HUES6 (cell line): Measurements from ENCODE around the gene FKBP15.

Experiments
- H3K27ac ChIP-seq: 2 replicates; pipeline ENCODE4 v1.7.0; 2013; ENCODE audit warnings: low read depth, mild to moderate bottlenecking, low read length, inconsistent platforms
- H3K27me3 ChIP-seq: 2 replicates; pipeline ENCODE4 v1.6.1; 2013; ENCODE audit warnings: low read length; ENCODE audit not compliant: control insufficient read depth, insufficient read depth
- H3K36me3 ChIP-seq: 2 replicates; pipeline ENCODE4 v1.6.1; 2013; ENCODE audit warnings: low read length; ENCODE audit not compliant: control insufficient read depth, insufficient read depth
- H3K4me1 ChIP-seq: 2 replicates; pipeline ENCODE4 v1.6.1; 2013; ENCODE audit warnings: low read length; ENCODE audit not compliant: control insufficient read depth, insufficient read depth
- H3K4me3 ChIP-seq: 2 replicates; pipeline ENCODE4 v1.5.1; 2013; ENCODE audit warnings: low read depth, low read length
- H3K9ac ChIP-seq: one replicate; pipeline ENCODE4 v1.6.1; 2013; ENCODE audit warnings: mild to moderate bottlenecking, low read length
- H3K9me3 ChIP-seq: 2 replicates; pipeline ENCODE4 v1.6.1; 2013; ENCODE audit warnings: low read depth, low read length; ENCODE audit not compliant: control insufficient read depth, insufficient read depth

FKBP15 gene

GRCh38 chr9:113183956-113184488, 37.1 kb downstream of the FKBP15 start:
- H3K36me3 ChIP-seq = peaks cover 88% of the 10 kb centered on the region
- no peaks in the 10 kb centered on the region for H3K9me3 ChIP-seq
- no peak overlapping the region for H3K9ac ChIP-seq
- no peak overlapping the region for H3K4me3 ChIP-seq
- H3K27me3 ChIP-seq = no peaks in the 10 kb centered on the region
- H3K4me1 ChIP-seq = no peaks in the 10 kb centered on the region
- H3K27ac ChIP-seq = no peak overlapping the region

DNA sequence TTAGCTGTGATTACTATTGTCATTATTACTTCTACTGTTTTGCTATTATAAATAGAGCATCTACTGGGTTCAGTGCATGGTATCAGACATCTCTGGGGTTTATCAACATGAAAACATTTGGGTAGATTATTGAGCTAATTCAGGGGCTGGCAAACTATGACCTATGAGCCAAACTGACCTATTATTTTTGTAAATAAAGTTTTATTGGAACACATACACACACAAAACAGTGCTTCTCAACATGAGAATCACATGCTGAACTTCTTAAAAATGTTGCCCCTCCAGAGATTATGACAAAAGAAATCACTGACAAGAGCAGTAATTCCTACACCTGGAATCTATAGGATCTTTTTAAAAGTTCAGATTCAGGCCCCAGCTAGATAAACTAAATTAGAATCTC, 39.9 kb downstream of the FKBP15 start:
- H3K27me3 ChIP-seq = no peaks in the 10 kb centered on the region
- H3K9ac ChIP-seq = no peak overlapping the region
- no peaks in the 10 kb centered on the region for H3K4me1 ChIP-seq
- H3K4me3 ChIP-seq = no peak overlapping the region
- H3K27ac ChIP-seq = no peak overlapping the region
- no peaks in the 10 kb centered on the region for H3K9me3 ChIP-seq
- H3K36me3 ChIP-seq = peaks cover 86% of the 10 kb centered on the region

- H3K36me3 ChIP-seq = peaks cover 77% of the 10 kb centered on the region
- no peak overlapping the region for H3K4me3 ChIP-seq
These were observed 41.2 kb downstream of the FKBP15 start for GRCh38 chr9:113179839-113180238.

DNA sequence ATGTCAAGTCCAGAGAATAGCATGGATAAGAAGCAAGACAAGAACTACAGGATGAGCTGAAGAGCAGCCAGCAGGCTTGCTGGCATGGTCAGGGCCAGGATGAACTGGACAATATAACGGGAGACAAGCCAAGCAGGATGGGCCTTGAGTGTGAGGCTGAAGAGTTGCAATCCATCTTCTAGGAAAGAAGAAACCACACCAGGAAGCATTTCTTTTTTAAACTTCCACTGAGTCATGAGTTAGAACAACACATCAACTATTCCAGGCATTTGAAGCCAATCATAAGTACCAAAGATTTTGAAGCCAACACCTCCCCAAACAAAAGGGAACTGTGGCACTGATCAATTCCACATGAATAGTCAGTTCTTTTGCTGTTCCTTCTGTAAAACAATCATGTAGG, 43.0 kb downstream of the FKBP15 start:
- H3K4me1 ChIP-seq = no peaks in the 10 kb centered on the region
- no peak overlapping the region for H3K4me3 ChIP-seq
- H3K9me3 ChIP-seq = no peaks in the 10 kb centered on the region
- H3K36me3 ChIP-seq = peaks cover 74% of the 10 kb centered on the region
- H3K27ac ChIP-seq = no peak overlapping the region
- no peaks in the 10 kb centered on the region for H3K27me3 ChIP-seq
- no peak overlapping the region for H3K9ac ChIP-seq

More at GRCh38 chr9:113179839-113180238, 41.2 kb downstream of the FKBP15 start:
- Histone ChIP-seq H3K4me1 (no peaks in the 10 kb centered on the region), H3K9me3 (no peaks in the 10 kb centered on the region), H3K27ac (no peak overlapping the region), H3K9ac (no peak overlapping the region), H3K27me3 (no peaks in the 10 kb centered on the region)

GRCh38 chr9:113177251-113177650, 43.8 kb downstream of the FKBP15 start:
- no peaks in the 10 kb centered on the region for H3K27me3 ChIP-seq
- H3K9ac ChIP-seq = no peak overlapping the region
- H3K4me3 ChIP-seq = no peak overlapping the region
- no peak overlapping the region for H3K27ac ChIP-seq
- no peaks in the 10 kb centered on the region for H3K4me1 ChIP-seq
- H3K9me3 ChIP-seq = no peaks in the 10 kb centered on the region
- peaks cover 74% of the 10 kb centered on the region for H3K36me3 ChIP-seq

- Histone ChIP-seq H3K9me3 (no peaks in the 10 kb centered on the region), H3K27ac (no peak overlapping the region), H3K4me1 (no peaks in the 10 kb centered on the region), H3K4me3 (no peak overlapping the region), H3K9ac (no peak overlapping the region), H3K36me3 (peaks cover 70% of the 10 kb centered on the region), H3K27me3 (no peaks in the 10 kb centered on the region)
These were observed 44.3 kb downstream of the FKBP15 start for GRCh38 chr9:113176803-113177202.

- Histone ChIP-seq H3K9me3 (no peaks in the 10 kb centered on the region), H3K9ac (no peak overlapping the region), H3K27ac (no peak overlapping the region), H3K4me1 (no peaks in the 10 kb centered on the region), H3K27me3 (no peaks in the 10 kb centered on the region), H3K36me3 (peaks cover 73% of the 10 kb centered on the region), H3K4me3 (no peak overlapping the region)
These were observed 47.7 kb downstream of the FKBP15 start for GRCh38 chr9:113173341-113173740.

DNA sequence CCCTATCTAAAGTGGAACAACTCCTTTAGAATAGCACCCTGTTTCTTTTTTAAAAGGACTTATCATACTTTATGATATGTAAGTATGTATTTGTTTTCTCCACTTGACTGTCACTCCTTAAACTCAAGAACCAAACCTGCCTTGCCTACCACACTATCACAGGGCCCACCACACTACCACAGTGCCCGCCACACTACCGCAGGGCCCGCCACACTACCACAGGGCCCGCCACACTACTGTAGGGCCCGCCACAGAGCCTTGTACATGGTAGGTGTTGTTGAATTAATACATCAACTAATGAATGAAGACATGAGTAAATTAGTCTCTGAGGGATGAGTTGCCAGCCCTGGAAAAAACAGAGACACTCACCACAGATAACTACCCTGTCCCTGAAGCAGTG, 52.3 kb downstream of the FKBP15 start:
- Histone ChIP-seq H3K4me3 (no peak overlapping the region), H3K27ac (no peak overlapping the region), H3K27me3 (no peaks in the 10 kb centered on the region), H3K9me3 (no peaks in the 10 kb centered on the region), H3K4me1 (no peaks in the 10 kb centered on the region), H3K36me3 (peaks cover 88% of the 10 kb centered on the region), H3K9ac (no peak overlapping the region)

GRCh38 chr9:113166039-113166438, 55.0 kb downstream of the FKBP15 start:
- no peaks in the 10 kb centered on the region for H3K27me3 ChIP-seq
- no peak overlapping the region for H3K4me3 ChIP-seq
- peaks cover 8% of the 10 kb centered on the region for H3K4me1 ChIP-seq
- H3K9ac ChIP-seq = no peak overlapping the region
- no peaks in the 10 kb centered on the region for H3K9me3 ChIP-seq
- H3K36me3 ChIP-seq = peaks cover 92% of the 10 kb centered on the region
- no peak overlapping the region for H3K27ac ChIP-seq

DNA sequence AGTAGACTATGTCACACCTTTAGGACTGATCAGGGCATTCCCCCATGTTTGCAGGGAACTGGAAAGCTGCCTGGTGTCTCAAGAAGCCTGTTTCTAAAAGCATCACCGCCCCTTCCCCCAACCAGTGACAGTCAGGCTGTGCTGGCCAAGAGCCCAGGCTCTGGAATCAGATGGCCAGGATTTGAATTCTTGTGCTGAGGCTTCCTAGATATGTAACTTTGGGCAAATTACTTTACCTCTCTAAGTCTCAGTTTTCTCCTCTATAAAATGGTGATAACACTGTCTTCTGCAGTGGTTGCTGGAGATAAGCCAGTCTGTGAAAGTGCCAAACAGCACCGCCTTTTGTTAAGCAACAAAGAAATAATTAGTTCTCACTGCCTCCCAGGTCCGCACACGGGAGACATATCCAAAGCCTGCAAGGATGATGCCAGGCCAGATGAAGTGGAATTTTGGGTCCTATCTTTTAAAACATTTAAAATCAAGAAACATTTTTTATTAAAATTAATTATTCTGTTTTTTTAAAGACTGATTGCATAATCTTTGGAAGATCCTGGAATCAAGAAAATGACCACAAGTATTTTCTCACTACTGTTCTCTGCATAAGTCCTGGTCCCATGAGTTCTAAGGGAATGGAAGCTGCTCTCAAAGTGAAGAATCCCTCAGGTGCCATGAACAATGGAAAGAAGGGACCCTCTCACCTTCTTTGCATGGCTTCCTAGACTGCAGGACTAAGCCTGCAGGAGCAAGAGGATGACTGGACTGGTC, 56.4 kb downstream of the FKBP15 start:
- H3K36me3 ChIP-seq = peaks cover 81% of the 10 kb centered on the region
- H3K4me3 ChIP-seq = no peak overlapping the region
- no peak overlapping the region for H3K9ac ChIP-seq
- H3K27ac ChIP-seq = no peak overlapping the region
- no peaks in the 10 kb centered on the region for H3K27me3 ChIP-seq
- peaks cover 18% of the 10 kb centered on the region for H3K4me1 ChIP-seq
- no peaks in the 10 kb centered on the region for H3K9me3 ChIP-seq

- no peak overlapping the region for H3K27ac ChIP-seq
- no peak overlapping the region for H3K9ac ChIP-seq
- no peaks in the 10 kb centered on the region for H3K27me3 ChIP-seq
- H3K36me3 ChIP-seq = peaks cover 63% of the 10 kb centered on the region
- H3K4me1 ChIP-seq = peaks cover 18% of the 10 kb centered on the region
- no peak overlapping the region for H3K4me3 ChIP-seq
- no peaks in the 10 kb centered on the region for H3K9me3 ChIP-seq
These were observed 58.1 kb downstream of the FKBP15 start for GRCh38 chr9:113163001-113163400.
